HUDEP-2 (cell line): ENCODE measurements around the gene ZXDA.

Source experiments
- DNase-seq, 76 experiments: peaks; one replicate each; lab custom pipeline; 2025; ENCODE audit not compliant: unreplicated experiment in 76 of 76; lab: John Stamatoyannopoulos, UW

Gene ZXDA

DNA sequence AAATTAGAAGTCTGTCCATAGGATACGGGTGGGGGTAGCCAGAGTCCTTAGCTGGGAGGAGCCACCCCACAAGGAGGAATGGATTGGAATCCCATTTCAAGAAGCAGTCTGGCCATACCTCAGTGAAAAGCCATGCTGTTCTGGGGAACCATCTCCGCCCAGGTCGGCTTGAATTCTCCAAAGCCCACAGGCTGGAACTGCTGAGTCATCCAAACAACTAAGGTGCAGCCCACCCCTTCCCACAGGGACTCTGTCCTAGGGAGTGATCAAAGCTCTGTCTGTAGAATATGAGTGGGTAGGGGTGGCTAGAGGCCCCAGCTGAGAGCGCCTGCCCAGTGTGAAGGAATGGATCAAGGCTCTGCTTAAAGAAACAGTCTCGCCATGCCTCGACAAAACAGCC lies 38.8 kb downstream of the ZXDA start:
- DNase-seq: no peak
